GM15510 (cell line): ENCODE measurements around the gene A1CF.

ENCODE experiments used
- POLR2A ChIP-seq: IDR thresholded peaks from 3 replicates; pipeline ENCODE4 v1.6.1; 2011; ENCODE audit warnings: borderline replicate concordance; ENCODE audit not compliant: insufficient read length; ENCODE audit errors: extremely low read depth

A1CF gene

DNA sequence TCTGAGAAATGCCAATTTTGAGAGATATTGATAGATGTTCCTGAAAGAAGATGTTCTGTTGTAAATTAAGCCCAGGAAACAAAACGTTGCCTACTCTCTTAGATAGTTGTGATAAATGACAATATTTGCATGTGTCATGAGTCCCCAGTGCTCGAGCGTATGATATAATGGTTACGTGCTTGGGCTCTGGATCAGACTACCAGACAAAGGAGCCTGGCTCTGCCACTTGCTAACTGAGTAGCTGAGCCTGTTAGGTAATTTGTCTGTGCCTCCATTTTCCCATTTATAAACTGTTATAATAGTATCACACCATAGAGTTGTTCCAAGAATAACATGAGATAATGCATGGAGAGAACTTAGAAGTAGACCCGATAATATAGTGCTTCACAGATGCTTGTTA, 1.8 kb downstream of the A1CF start:
- no peak for TF ChIP-seq POLR2A

DNA sequence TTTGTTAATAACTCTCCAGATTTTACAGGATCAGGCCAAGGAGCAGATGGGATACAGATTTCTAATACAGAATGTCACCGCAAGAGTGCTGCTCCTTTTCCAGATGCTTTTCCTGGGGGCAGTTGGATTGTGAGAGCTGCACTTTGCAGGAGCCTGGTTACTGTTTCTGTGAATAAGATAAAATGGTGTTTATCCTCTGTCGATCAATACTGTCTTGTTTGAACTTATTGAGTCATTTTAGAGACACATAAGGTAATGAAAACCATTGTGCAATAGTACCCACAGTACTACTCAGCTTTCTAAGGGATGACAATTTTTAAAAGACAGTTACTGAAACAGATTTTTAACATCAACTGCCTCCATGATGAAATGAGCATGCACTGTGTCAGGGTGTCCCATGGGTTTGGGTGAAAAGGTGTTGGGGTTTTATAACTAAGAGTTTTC, 2.9 kb downstream of the A1CF start:
- no peak for TF ChIP-seq POLR2A

DNA sequence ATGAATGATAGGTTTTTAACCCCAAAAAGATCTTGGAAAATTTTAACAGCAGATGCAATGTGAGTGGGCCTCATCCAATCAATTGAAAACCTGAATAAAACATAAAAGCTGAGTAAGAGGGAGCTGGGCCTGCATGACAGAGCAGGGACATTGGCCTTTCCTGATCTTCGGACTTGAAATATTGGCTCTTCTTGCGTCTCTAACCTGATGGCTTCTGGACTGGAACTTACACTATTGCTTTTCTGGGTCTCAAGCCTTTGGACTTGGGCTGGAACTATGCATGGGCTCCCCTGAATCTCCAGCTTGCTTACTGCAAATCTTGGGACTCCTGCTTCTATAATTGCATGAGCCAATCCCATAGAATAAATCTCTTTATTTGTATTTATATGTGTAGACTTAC, 9.0 kb downstream of the A1CF start:
- no peak for TF ChIP-seq POLR2A

DNA sequence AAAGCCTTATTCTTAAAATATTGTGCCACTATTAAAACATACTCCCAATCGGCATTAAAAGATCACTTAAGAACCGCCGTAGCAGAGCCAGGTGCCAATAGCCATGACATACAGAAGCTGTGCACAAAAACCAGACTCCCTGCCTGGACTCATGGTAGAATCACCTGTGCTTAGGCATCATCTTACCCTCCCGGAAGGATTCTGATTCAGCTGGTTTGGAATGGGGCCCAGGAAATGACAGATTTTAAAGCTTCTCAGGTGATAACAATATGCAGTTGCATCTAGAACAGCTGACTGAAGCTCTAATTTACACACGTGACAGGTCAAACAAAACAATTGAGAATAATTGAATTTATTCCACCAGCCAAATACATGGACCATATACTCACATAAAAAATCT, 10.7 kb downstream of the A1CF start:
- no peak for TF ChIP-seq POLR2A

DNA sequence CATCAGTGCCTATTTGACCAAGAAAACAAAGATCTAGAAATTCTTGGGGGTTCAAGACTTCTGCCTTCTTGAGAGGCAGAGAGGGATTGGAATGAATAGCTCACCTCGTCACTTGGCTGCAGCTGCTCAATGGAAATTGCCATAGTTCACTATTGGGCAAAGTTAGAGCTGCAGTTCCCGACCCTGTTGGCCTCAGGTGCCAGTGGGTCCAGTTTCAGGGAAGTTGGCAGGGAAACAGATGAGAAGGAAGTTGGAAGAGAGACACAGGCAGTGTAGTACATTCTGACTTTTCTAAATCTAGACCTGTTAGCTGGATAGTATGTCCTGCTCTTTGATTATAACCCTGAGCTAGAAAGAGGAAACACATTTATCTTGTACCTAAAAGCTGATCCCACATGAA, 19.1 kb downstream of the A1CF start:
- no peak for TF ChIP-seq POLR2A

DNA sequence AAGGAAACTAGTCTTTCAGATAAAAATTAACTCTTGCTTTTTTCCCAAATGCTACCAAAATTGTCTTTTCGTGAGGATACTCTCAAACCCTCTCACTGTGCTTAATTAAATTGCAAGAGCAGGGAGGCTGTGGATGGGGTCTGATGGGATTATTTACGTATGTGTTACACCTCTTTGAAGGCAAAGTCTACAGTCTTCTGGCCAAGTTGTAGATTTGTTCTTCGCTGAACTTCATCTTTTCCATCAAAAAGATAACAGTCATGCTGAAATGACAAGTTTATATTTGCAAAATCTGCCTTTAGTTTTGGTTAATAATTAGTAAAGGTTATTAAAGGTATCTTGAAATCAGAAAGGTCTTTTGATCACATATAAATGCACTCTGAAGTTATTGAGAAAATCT, 22.7 kb downstream of the A1CF start:
- no peak for TF ChIP-seq POLR2A

DNA sequence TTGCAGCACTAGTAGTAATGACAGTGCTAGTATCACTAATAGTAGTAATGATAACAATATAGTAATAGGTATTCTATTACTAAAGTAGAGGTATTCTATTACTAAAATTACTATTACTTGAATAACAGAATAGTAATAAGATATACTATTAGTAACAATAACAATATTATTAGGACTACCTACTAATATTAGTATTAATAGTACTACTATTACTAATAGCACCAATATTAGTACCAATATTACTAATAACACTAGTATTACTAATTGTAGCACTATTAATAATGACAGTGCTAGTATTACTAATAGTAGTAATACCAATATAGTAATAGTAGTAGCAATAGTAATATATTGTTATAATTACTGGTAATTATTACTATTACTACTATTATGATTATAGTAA, 24.1 kb downstream of the A1CF start:
- TF ChIP-seq POLR2A = no peak

DNA sequence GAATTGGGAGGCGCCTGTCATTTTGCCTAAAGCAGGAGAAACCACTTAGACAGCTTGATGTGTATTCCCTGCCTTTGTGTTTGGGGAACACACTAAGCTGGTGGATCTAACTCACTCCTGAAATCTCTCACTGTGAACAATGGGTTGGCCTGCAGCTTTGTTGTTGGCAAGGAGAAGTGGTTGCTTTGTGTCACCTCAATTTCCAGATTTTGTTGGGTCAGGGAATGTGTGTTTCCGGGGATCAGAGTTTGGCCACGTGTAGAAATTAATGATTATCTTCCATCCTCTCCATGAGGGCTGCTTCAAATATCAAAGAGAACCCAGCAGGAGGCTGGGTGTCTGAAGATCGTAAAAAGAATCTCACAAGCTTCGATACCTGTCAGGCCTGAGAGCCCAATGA, 27.8 kb downstream of the A1CF start:
- TF ChIP-seq POLR2A = no peak

DNA sequence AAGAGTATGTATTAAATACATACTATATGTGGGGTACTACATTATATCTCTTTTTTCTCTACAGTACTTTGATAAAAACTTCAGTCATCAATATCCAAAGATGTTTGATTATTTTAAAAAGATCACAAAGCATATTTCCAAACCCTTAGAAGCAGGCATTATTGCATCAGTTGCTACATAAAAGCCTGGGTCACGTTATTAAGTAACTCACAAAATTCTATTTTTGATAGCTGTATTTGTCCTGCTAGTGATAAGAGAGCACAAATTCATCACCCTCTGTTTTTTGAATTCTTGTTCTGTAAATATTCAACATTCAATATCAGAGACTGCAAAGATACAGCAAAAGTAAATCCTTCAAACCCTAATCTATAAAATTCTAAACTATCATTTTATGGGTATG, 30.0 kb downstream of the A1CF start:
- TF ChIP-seq POLR2A = no peak

DNA sequence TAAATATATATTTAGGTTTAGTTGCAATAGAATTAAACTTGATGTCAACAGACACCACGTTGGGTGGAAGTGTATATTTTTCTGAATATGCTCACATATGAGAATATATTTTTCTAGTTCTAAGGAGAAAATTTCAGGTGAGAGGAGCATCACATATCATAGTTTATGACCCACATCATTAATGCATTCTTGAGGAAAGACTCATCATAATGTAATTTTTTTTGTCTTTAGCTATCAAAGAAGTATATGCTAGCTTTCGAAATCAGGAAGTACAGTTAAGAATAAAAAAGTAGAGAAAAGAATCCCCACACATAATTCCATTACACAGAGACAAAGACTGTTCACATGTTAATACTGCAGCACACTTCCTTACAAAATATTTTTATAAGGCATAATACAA, 30.4 kb downstream of the A1CF start:
- no peak for TF ChIP-seq POLR2A

DNA sequence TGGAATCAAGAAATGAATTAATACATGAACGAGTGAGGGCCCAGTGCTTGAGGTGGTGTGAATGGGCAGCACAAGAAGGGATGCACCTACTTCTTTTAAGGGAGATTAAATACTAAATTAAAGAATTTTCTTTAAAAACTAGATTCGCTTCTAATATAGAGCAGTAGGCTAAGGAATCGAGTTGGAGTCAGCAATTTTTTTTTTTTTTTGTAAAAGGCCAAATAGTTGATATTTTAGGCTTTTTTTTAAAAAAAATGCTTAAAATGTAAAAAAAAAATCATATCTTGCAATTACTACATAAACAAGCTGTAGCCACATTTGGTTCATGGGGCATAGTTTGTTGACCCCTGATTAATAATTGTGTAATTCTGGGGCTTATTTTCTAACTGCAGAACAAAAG, 31.9 kb downstream of the A1CF start:
- no peak for TF ChIP-seq POLR2A

DNA sequence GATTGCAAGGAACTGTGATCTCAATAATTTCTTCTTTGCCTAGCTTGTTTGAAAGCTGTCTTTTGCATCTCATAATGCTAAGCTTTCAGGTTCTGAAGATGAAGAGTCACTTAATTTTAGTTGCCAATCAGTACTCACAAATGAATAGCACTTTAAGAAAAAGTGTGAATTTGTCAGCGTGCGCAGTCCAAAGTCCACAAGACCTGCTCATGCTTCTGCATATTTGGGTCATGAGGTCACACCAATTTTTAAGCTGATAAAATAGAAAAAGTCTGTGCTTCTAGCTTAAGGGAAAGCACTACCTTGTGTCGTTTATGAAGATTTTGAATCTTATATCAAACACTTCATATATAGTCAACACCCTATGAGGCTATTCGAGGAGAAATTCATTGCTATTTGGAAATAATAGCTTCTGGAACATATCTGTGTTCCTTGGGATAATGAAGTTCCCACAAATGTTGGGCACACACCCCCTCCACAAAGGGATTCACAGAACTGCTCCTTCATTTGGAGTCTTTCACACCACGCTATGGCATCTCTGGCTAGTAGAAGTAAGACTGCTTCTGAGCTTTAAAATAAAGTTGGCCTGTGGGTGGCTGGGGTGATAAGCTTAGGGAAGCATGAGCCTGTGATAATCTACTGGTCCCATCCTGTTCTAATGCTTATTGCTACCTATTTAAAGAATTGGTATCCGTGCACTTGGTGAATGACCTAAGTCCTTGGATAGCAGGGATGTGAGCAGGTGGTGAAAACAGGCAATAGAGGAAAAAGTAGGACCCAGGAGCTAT, 33.3 kb downstream of the A1CF start:
- no peak for TF ChIP-seq POLR2A

DNA sequence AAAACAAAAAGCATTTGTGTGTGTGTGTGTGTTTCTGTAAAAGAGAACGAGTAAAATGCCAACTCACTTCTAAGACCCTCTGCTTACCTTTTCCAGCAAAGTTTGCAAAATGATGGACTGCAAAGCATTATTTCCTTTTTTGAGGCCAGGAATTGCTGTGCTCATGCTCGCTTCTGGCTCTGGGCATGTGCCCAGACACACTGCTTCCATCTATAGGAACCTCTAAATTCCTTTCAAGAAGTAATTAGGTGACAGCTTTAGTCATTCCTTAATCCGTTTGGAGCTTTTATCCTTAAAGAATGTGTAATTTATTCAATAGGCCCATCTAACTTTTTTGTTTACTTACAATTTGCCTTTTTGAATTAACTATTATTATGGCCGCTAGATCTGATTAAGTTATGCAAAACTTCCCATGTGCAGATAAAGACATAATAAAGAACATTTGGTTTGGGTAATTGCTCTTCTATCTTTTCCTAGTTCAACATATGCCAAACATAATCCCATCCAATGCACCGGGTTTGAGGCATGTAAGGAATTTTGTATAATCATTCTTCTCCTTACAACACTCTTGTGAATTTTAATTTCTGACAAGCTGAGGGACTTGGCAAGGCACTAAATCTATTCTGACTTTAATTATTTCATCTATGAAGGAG, 34.7 kb downstream of the A1CF start:
- no peak for TF ChIP-seq POLR2A

DNA sequence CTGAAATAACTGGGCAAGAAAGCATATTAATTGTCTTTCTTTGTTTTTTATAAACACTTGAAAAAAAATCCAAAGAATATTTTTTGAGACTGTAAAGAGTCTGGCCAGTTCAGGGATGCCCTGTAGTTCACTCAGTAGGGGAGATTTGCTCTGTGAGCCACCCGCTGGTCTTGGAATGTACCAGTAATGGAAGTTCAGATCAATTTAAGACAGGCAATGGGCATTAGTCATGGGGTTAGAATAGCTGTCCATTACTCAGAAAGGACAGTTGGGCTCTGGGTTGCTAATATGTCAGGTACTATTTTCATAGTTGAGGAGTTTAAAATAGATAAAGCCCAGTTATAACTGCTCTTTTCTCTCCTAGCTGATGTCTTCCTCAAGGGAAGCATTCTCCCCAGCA, 38.7 kb downstream of the A1CF start:
- TF ChIP-seq POLR2A = no peak

DNA sequence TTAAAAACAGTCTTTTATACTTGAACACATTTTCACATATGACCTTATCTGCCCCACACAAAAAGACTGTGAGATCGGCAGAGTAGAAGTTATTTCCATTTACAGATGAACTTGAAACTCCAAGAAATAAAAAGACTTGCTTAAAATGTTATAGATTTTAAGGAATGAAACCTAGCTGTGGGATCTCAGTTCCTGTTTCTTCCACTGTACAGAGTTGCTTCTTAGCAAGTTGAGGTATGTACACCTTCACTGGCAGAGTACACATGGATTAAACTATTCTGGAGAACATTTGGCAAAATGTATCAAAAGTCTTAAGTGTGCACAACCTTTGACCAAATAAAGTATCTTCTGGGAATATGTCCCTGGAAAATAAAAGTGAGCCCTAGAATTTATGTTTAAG, 48.3 kb downstream of the A1CF start:
- TF ChIP-seq POLR2A = no peak

DNA sequence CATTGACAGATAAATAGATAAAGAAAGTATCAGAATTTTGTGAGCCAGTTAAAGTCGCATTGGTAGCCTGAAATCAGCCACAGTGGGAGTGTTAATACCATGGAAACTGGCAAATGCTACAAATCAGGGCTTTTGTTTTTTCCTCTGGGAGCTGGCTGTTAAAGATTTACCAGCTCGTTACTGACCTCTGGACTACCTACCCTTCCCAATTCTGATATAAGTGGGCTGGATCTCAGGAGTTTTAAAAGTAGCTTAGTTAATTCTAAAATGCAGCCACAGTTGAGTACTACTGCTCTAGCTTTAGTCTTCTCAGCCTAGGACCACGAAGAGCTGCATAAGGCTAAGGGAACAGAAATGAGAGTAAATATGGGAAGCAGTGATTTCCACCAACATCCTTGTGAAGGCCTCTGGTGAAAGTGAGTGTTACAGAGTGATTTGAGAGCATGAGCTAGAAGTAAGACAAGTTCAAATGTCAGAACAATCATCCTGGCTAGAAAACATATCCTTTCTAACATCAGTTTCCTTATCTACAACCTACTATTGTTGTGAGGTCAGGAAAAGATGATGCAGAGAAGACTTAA, 53.2 kb downstream of the A1CF start:
- TF ChIP-seq POLR2A = no peak
